Right lobe of liver (tissue), 4 donors: ENCODE data around the gene LTBR.

Source experiments
- POLR2A ChIP-seq: fragments of 450-650 bp; IDR thresholded peaks from one replicate; pipeline ENCODE4 v1.6.1; 2017; ENCODE audit warnings: antibody characterized with exemption, mild to moderate bottlenecking
- TF ChIP-seq, protein P1 (sequence below), 4 donors: fragments of 200-600 bp in 3 of 4; fragments of 450-650 bp in 1 of 4; IDR thresholded peaks; one replicate each; pipeline versions ENCODE4 v1.5.1 to v1.8.0; 2016 to 2022; ENCODE audit warnings: antibody characterized with exemption in 4 of 4, mild to moderate bottlenecking in 2 of 4
- donor health status: DM: no; HTN: no; CAD: no.
- donor health status: DM: no; HTN: no; CAD: no.
- donor health status: DM: no; HTN: yes; CAD: no.

DNA sequence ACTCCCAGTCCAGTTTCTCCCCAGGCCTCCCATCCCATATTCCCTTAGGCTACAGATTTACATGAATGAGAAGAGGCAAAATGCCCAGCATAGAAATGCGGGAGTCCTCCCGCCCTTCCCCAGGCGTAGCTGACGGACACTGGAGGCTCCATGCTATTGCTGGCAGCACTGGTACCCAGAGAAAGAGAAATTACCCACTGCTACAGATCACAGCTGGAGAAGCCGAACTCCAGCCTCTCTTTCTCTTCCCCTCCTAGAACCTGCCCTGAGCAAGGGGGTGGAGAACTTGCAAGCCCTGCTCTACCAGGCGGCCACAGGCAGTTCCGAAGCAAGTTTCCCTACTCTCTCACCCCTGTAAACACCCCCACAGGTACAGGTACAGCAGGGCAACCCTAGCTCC is 3.6 kb downstream of the LTBR start:
- TF ChIP-seq, protein P1, sequence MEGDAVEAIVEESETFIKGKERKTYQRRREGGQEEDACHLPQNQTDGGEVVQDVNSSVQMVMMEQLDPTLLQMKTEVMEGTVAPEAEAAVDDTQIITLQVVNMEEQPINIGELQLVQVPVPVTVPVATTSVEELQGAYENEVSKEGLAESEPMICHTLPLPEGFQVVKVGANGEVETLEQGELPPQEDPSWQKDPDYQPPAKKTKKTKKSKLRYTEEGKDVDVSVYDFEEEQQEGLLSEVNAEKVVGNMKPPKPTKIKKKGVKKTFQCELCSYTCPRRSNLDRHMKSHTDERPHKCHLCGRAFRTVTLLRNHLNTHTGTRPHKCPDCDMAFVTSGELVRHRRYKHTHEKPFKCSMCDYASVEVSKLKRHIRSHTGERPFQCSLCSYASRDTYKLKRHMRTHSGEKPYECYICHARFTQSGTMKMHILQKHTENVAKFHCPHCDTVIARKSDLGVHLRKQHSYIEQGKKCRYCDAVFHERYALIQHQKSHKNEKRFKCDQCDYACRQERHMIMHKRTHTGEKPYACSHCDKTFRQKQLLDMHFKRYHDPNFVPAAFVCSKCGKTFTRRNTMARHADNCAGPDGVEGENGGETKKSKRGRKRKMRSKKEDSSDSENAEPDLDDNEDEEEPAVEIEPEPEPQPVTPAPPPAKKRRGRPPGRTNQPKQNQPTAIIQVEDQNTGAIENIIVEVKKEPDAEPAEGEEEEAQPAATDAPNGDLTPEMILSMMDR (IDR thresholded peaks at IDR 0.05): no peak
- no peak for TF ChIP-seq POLR2A
